Stimulated activated effector memory CD8-positive, alpha-beta T cell treated with anti-CD3 and anti-CD28 coated beads, Interleukin-12 subunit alpha, Interleukin-12 subunit beta, amount 100 ng/mL, for 72 hours (primary cell): Measurements from ENCODE around the gene HNRNPA3.
"Not testable (repeated sequence)": the region's sequence is repeated elsewhere in the genome, so short reads cannot be mapped to it uniquely, and the experiment has no call there.

Experiments used
- ATAC-seq: fragments of 150-1000 bp; cut with Tn5 transposase; 2 replicates; pipeline ENCODE4 v1.10.0; 2021
- DNase-seq, 2 donors: peaks; one replicate each; pipeline ENCODE4 v3.0.0; 2021 to 2022; ENCODE audit warnings: low spot score in 2 of 2
- H3K27ac Mint-ChIP-seq: one replicate; pipeline ENCODE4 v1.8.0; 2022; ENCODE audit warnings: mild to moderate bottlenecking, mixed read lengths
- H3K36me3 Mint-ChIP-seq: one replicate; pipeline ENCODE4 v1.8.0; 2022; ENCODE audit warnings: mild to moderate bottlenecking, mixed read lengths
- H3K4me1 Mint-ChIP-seq: one replicate; pipeline ENCODE4 v1.8.0; 2022; ENCODE audit warnings: mixed read lengths
- H3K4me3 Mint-ChIP-seq: one replicate; pipeline ENCODE4 v1.8.0; 2022; ENCODE audit warnings: mild to moderate bottlenecking, mixed read lengths
- H3K9me3 Mint-ChIP-seq: one replicate; pipeline ENCODE4 v1.8.0; 2022; ENCODE audit warnings: mixed read lengths

Gene HNRNPA3

GRCh38 chr2:177264693-177265587, 52.3 kb downstream of the HNRNPA3 start, which contains the start of gene NFE2L2:
Gene NFE2L2 (minus strand): TSS chr2:177264727. CDS start chr2:177264576, 151 bp downstream.
- DNase-seq (peak; percentile 94 to 97), ATAC-seq (peak; percentile 82)
- Mint-ChIP-seq H3K4me1 (peaks cover 41% of the 10 kb centered on the region), H3K9me3 (no peaks in the 10 kb centered on the region), H3K36me3 (peaks cover 49% of the 10 kb centered on the region), H3K4me3 (peak within 1 kb of the TSS; percentile 90), H3K27ac (peak within 1 kb of the TSS; percentile 99)

GRCh38 chr2:177265824-177266817, 53.5 kb downstream of the HNRNPA3 start:
- H3K36me3 Mint-ChIP-seq = peaks cover 37% of the 10 kb centered on the region
- no peaks in the 10 kb centered on the region for H3K9me3 Mint-ChIP-seq
- DNase-seq (no peak), ATAC-seq (no peak)
- peak overlapping the region; percentile 99 for H3K27ac Mint-ChIP-seq
- H3K4me1 Mint-ChIP-seq = peaks cover 31% of the 10 kb centered on the region
- peak overlapping the region; percentile 90 for H3K4me3 Mint-ChIP-seq

GRCh38 chr2:177266955-177267354, 54.4 kb downstream of the HNRNPA3 start:
- H3K9me3 Mint-ChIP-seq, DNase-seq, ATAC-seq, H3K27ac Mint-ChIP-seq, H3K4me3 Mint-ChIP-seq: not testable (repeated sequence)
- peaks cover 24% of the 10 kb centered on the region for H3K4me1 Mint-ChIP-seq
- H3K36me3 Mint-ChIP-seq = peaks cover 29% of the 10 kb centered on the region

- Mint-ChIP-seq H3K9me3 (no peaks in the 10 kb centered on the region), H3K36me3 (peaks cover 15% of the 10 kb centered on the region), H3K4me1 (peaks cover 19% of the 10 kb centered on the region), H3K4me3 (no peak overlapping the region), H3K27ac (no peak overlapping the region)
- no peak for ATAC-seq
- DNase-seq = no peak
Measured at GRCh38 chr2:177268187-177268871, 55.7 kb downstream of the HNRNPA3 start.

GRCh38 chr2:177268901-177269300, 56.3 kb downstream of the HNRNPA3 start:
- Mint-ChIP-seq H3K4me1 (peaks cover 19% of the 10 kb centered on the region), H3K4me3 (no peak overlapping the region), H3K36me3 (peaks cover 11% of the 10 kb centered on the region), H3K9me3 (no peaks in the 10 kb centered on the region), H3K27ac (no peak overlapping the region)
- no peak for DNase-seq
- no peak for ATAC-seq

- H3K4me3 Mint-ChIP-seq = no peak overlapping the region
- DNase-seq (no peak), ATAC-seq (no peak)
- peaks cover 14% of the 10 kb centered on the region for H3K4me1 Mint-ChIP-seq
- H3K27ac Mint-ChIP-seq = no peak overlapping the region
- peaks cover under 1% of the 10 kb centered on the region for H3K36me3 Mint-ChIP-seq
- H3K9me3 Mint-ChIP-seq = no peaks in the 10 kb centered on the region
Measured at GRCh38 chr2:177270531-177270930, 57.9 kb downstream of the HNRNPA3 start.

- no peaks in the 10 kb centered on the region for H3K36me3 Mint-ChIP-seq
- no peak for DNase-seq
- no peak overlapping the region for H3K27ac Mint-ChIP-seq
- H3K4me1 Mint-ChIP-seq = no peaks in the 10 kb centered on the region
- H3K4me3 Mint-ChIP-seq = no peak overlapping the region
- ATAC-seq = no peak
- H3K9me3 Mint-ChIP-seq = no peaks in the 10 kb centered on the region
Measured at GRCh38 chr2:177271981-177272666, 59.5 kb downstream of the HNRNPA3 start.

- no peak overlapping the region for H3K27ac Mint-ChIP-seq
- no peak for ATAC-seq
- H3K36me3 Mint-ChIP-seq = no peaks in the 10 kb centered on the region
- no peaks in the 10 kb centered on the region for H3K4me1 Mint-ChIP-seq
- no peaks in the 10 kb centered on the region for H3K9me3 Mint-ChIP-seq
- DNase-seq = no peak
- H3K4me3 Mint-ChIP-seq = no peak overlapping the region
Measured at GRCh38 chr2:177272765-177273164, 60.2 kb downstream of the HNRNPA3 start.

- no peak for ATAC-seq
- Mint-ChIP-seq H3K4me3 (no peak overlapping the region), H3K36me3 (no peaks in the 10 kb centered on the region), H3K9me3 (no peaks in the 10 kb centered on the region), H3K27ac (no peak overlapping the region), H3K4me1 (no peaks in the 10 kb centered on the region)
- no peak for DNase-seq
Measured at GRCh38 chr2:177273408-177273807, 60.8 kb downstream of the HNRNPA3 start.
